ENCODE measurements around the gene DIPK2B.

DIPK2B gene, protein sequence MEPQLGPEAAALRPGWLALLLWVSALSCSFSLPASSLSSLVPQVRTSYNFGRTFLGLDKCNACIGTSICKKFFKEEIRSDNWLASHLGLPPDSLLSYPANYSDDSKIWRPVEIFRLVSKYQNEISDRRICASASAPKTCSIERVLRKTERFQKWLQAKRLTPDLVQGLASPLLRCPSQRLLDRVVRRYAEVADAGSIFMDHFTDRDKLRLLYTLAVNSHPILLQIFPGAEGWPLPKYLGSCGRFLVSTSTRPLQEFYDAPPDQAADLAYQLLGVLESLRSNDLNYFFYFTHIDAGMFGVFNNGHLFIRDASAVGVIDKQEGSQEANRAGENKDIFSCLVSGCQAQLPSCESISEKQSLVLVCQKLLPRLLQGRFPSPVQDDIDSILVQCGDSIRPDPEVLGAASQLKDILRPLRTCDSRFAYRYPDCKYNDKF

DNA sequence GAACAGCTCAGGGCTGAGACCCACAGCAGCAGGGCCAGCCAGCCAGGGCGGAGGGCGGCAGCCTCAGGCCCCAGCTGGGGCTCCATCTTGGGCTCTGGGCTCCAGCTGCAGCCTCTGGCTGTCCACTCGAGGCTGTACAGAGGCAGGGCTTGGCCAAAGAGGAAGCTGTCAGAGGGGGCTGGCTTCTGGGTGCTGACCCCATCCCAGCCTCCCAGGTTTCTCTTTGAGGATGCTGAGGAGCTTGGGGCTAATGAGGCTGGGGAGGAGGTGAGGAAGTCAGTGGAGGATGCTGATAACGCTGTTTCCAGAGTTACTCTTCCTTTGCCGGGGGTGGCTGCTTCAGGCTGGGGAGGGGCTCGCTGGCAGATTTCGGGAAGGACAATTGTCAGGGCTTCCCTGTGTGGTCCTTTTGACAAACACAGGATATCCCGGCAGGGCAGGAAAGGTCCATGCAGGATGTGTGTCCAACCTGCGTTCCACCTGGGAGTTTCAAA lies at the start of gene DIPK2B:
DIPK2B (minus strand) TSS at position 136 of the 494 bp plus-strand sequence; CDS start at position 86, 50 bp downstream.
- no peak for DNase-seq (ENCODE audit: low read depth)

DNA sequence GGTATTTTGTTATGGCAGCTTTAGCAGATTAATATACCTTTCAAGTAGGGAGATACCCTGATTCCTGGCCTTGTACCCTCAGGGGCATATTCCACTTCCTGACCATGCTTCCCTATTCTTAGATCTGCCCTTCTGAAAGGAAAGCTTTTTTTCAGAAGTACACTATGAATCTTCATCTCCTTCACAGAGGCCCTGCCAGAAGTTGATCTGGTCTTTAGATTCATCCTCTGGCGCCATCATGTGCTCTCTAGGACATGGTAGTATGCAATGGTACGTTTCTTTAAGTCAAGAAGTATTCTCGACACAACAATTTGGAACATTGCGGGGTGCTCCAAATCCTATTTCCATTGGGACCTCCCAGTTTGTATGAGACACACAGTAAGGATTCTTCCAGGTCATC lies 39.6 kb upstream of the DIPK2B start:
- DNase-seq (ENCODE audit: low read depth), result no peak

DNA sequence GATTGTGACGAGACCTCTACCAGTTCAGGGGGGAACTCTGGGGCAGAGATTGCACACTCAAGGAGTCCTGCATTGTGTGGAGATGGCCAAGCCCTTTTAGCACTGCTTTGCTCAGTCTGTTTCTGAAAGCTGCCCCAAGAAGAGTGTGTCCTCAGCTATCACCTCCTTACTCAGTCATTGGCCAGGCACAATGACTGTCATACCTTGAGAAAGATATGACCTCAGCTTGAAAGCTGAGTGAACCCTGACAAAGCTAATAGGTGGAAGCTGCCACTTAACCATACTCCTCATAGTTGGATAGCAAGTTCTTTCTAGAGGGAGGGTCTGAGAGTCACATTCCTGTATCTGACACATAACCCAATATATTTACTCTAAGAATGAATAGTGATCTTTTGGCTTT lies 37.8 kb upstream of the DIPK2B start:
- no peak for DNase-seq (ENCODE audit: low read depth)

DNA sequence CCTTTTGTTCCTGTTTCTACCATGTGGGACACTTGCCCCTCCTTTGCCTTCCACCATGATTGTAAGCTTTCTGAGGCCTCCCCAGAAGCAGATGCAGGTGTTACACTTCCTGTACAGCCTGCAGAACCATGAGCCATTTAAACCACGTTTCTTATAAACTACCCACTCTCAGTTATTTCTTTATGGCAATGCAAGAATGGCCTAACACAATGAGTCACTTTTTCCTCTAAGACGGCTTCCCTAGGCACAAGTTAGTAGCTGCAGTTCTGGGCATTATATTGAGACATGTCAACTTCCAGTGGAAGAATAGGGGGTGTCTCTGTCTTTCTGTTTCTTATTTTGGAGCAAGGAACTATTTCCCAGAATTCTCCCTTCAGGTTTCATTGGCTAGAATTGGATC lies 32.9 kb upstream of the DIPK2B start:
- DNase-seq (ENCODE audit: low read depth), result peak; percentile 13

DNA sequence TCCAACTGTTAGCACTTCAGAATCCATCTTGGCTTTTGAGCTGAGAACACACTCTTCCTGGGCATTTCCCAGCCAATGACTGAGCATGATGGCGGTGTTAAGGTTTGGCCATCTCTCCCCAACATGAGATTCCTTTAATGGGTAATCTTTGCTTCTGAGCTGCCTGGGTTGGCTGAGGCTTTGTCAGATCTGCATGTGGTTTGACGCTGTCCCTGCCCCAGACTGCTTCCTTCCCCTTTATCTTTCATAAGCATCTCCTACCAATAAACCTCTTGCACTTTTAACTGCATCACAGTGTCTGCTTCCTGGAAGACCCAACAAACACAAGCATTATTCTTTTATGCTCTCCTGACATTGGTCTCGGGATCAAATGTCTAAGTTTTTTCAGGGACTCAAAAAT lies 31.5 kb upstream of the DIPK2B start:
- no peak for DNase-seq (ENCODE audit: low read depth)

DNA sequence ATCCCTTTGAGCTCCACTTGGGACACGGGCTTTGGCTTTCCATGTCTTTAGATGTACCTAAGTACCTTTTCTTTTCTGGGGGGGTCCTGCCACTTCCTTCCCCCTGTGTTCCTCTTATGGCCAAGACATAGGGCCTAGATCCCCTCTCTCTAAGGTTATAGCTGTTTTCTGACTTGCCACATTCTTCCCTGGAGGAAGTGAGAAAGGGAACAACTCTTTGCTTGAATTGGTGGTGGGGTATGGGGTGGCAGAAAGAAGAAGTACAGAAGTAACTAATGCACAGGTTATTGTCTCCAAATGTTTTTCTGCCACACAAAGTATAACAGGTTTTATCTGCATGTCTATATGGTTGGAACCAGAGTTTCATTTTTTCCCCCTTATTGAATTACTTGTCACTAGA lies 29.7 kb upstream of the DIPK2B start:
- no peak for DNase-seq (ENCODE audit: low read depth)

DNA sequence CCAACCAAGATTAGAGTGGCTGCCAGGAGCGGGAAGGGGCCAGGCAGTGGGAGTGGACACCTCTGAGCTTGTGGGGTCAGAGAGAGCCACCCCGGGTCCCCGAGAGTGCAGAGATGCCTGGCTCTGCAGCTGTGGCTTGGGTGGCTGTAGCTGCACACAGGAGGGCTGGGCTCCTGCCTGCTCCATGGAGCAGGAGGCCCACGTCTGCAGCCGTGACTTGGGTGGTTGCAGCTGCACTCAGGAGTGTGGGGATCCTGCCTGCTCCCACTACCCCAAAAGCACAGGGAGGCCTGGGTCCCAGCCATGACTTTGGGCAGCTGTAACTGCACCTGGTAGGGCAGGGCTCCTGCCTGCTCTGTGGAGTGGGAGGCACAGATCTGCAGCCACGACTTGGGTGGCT lies 28.7 kb upstream of the DIPK2B start:
- DNase-seq (ENCODE audit: low read depth), result no peak

DNA sequence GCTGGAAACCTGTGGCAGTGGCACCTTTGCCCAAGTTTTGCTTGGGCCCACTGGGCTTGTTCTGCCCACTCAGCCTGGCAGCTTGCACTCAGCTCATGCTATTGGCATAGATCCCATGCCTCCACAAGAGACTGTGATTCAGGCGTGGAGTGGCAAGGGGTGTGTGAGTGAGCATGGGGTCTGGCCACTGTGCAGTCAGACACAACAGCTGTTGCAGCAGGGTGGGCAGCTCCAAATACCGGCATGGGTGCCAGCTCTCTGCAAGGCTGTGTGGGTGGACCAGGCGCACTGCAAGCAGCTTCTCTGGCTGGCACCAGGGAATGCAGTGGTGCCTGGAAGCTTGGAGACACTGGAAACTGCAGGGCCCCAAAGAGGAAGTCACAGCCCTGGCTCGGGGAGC lies 27.4 kb upstream of the DIPK2B start:
- DNase-seq (ENCODE audit: low read depth), result no peak

DNA sequence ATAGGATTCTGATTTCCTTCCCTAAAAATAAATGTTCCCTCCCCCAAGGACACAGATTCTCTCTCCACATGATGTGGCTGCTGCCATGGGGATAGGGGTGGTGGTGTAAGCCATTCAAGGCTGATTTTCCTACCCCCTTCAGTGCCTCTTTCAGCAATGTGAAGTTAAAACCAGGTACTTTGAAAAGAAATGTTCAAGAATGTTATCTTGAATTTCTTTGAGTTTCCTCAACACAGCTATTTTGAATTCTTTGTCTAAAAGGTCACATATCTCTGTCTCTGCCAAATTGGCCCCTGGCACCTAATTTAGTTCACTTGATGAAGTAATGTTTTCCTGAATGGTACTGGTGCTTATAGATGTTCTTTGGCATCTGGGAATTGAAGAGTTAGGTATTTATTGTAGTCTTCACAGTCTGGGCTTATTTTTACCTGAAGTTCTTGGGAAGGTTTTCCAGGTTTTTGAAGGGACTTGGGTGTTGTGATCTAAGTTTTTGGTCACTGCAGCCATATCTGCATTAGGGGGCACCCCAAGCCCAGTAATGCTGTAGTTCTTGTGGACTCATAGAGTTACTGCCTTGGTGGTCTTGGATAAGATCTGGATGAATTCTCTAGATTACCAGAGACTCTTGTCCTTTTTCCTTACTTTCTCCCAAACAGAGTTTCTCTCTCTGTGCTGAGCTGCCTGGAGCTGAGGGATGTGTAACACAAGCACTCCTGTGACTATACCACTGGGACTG lies 7.6 kb upstream of the DIPK2B start:
- no peak for DNase-seq (ENCODE audit: low read depth)

DNA sequence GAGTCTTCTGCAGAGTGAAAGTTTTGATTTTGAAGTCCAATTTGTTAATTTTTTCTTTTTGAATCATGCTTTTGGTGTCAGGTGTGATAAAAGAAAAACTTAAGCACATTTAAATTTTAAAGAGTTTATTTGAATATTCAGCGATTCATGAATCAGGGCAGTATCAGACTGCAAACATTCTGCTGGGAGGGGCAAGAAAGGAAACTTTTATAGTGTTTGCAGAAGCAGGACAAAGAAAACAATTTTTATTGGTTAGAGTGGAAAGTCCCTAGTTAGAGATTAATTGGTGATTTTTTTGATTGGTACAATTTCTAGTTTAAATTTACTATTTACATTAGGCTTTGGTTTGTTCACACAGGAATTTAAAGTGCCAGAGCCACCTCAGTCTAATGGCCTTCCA lies 1.5 kb upstream of the DIPK2B start:
- no peak for DNase-seq (ENCODE audit: low read depth)

DNA sequence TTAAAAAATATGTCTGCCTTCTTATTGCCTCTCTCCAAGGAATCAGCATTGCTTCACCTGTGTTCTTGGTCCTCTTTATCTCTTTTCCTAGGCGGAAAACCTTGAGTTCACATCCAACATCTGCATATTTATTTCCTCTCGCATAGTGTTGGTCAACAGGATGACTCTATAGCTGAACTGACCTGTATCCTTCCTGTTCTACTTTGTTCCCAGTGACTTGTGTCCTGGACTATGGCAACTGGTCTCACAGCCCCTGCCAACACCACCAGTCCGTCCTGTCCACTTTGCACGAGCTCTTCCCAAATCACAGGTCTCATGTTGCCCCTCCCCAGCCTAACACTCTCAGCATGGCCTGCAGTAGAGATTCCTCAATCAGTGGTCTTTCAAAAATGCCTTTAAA lies 2.0 kb downstream of the DIPK2B start:
- no peak for DNase-seq (ENCODE audit: low read depth)

DNA sequence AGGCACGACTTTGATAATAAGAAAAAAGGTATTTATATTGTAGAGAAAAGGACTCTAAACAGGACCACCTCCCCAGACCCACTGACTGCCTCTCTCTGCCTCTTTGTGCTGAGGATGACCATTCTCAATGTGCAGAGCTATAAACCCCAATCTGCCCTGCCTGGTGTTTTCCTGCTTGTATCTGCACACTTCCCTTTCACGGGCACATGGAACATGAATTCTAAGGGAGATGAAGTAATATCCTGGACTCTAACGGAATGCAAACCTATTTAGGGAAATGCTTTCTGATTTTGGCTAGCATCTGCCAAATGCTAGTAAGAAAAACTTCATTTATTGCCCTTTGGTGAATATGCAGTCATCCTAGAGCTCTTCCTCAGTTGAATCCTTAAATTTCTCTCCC lies 2.4 kb downstream of the DIPK2B start:
- no peak for DNase-seq (ENCODE audit: low read depth)

DNA sequence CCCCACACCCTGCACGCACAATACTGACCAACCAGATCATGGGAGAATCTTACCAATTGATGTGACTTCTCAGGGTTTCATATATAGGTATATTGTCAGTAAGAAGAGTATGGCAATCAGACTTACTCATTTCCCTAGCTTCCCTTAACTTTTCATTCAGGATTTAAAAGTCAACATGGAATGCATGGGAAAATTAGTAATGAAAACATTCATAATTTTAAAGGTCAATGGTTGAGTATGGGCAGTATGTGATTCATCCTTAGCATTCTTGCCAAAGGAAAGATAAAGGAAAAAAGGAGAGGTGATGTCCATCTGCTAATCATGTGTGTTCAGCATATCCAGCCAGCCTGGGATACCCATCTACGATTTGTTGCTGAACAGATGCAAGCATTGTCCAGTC lies 4.0 kb downstream of the DIPK2B start:
- peak; percentile 18 for DNase-seq (ENCODE audit: low read depth)

DNA sequence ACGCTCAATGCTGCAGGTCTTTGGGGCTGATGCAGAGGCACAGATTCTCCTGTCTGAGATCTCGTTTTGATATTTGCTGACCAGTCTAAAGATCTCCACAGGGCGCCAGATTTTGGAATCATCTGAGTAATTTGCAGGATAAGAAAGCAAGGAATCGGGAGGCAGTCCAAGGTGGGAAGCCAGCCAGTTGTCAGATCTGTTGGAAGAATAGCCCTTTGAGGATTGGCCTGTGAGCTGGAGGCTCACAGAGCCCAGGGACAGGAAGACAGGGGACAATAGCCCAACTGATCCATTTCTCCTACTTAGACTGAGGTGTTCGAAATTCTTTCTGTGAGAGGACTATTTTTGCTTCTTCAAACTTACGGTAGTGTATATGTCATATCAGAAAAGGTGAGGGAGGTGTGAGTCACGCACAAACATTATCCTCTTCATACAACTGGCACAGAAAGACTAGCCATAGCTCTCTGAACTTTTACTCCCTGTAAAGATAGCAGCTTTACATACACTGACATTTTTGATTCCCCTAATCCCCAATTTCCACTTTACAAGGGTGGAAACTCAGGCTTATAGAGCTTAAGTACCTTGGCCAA lies 8.8 kb downstream of the DIPK2B start:
- no peak for DNase-seq (ENCODE audit: low read depth)

DNA sequence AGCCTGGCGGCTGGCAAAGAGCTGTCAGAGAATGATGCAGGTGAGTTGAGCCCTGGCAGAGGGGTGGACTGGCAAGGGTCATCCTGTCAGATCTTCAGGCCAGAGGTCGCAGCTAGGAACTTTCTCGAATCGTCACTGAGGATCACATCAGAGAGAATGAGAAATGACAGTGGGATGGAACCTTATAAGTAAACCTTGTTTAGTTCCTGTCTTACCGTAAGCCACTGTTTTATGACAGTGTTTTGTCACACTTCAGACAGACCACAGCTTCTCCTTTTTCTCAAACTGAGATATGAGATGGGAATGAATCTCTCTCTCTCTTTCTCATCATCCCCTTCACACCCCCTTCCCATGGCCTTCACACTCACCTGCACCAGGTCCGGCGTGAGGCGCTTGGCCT lies 9.3 kb downstream of the DIPK2B start:
- no peak for DNase-seq (ENCODE audit: low read depth)

DNA sequence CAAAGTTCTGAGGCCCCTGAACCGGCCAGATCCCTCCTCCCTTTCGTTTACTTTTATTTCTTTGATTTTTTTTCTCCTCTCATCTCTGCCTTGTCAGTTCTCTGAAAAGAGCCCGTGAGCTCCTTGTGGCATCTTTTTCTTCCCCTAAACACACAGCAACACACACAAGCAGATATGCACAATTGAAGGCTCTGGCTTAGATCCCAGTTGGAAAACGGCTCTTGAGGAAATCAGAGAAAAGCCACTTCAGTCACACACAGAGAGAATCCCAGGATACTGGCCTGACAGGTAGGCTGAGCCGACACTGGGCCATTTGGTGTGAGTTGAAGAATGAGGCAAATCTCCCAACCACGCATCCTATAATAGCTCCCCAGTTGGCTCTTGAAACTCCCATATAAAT lies 12.9 kb downstream of the DIPK2B start:
- DNase-seq (ENCODE audit: low read depth), result no peak

DNA sequence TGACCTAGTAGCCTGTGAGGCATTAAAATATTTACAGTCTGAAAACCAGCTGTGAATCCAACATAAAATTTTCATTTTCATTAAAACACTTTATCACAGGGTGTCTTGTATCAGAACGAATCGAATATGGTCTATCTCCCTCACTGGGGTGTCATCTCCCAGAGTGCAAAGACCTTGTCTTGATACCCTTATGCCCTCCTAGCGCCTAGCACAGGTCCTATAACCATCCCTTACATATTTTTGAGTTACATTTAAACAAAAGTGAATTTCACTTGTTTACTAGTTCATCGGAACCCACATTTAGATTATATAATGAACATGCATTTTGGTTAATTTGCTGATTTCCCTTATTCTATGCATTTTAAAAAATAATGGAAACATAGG lies 14.0 kb downstream of the DIPK2B start:
- no peak for DNase-seq (ENCODE audit: low read depth)

DNA sequence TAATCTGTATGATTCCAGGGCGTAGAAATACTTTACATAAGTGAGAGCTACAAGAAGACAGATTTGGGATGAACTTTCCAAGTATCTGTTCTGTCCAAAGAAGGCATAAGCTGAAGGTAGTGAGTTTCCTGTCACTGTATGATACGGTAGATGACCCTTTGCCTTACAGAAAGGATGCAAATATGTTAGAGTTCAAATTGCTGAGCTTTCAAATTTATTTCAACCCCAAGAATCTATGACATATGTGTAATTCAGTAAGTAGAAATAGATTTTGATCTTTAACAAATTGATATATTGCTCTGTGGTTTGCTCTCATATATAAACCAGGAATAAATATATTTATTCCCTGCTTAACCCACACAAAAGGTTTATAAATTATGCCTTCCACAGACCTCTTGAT lies 16.5 kb downstream of the DIPK2B start:
- no peak for DNase-seq (ENCODE audit: low read depth)

DNA sequence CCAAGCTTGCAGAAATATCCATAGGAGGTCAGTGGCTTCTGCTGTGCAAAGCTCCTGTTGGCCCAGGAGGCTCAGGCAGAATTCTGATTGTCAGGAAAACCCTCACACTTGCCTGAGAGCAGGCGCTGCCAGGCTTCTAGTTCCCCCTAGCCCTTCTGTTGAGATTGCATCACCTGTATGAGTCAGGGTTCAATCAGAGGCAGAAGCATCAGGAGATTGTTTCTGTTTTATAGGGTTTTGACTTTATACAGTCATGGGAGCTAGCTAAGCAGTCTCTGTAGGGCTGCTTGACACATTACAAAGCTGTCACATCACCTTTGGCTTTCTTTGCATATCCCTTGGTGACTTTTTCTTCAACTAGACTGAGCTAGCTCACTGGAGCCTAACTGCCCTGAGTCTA lies 27.8 kb downstream of the DIPK2B start:
- no peak for DNase-seq (ENCODE audit: low read depth)

DNA sequence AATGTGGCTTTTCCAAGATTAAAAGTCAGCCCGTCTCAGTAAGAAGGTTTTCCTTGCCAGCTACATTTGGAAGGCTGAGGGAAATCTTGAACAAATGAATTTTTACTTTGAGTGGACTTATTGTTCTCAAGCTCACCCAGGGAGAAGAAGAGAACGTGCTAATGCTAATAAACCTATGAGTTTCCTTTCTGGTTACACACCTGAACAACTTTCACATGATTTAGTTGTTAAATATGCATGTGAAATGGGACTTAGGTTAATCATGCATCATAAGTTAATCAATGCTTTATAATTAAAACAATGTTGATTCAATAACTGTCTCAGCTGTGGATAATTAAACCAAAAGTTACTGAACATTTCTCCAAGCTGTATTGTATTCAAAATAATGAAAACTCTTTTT lies 33.9 kb downstream of the DIPK2B start:
- no peak for DNase-seq (ENCODE audit: low read depth)

DNA sequence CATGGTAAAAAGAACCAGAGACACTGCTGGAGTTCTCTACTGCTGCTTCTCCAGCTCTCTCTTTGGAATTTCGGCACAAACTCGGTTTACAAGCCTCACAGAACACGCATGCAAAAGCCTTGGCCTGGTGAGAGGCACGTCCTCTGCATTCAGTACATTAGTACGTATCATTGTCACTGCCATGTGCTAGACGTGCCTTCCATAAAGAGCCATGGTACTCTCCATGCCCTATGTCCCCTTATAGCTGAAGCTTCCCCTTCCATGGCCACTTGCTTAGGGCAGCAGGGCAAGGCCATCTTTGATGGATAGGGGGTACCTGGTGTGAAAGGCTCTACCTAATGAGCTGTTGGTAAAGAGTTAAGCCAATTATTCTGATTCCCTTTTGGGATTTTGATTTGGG lies 35.0 kb downstream of the DIPK2B start:
- no peak for DNase-seq (ENCODE audit: low read depth)

DNA sequence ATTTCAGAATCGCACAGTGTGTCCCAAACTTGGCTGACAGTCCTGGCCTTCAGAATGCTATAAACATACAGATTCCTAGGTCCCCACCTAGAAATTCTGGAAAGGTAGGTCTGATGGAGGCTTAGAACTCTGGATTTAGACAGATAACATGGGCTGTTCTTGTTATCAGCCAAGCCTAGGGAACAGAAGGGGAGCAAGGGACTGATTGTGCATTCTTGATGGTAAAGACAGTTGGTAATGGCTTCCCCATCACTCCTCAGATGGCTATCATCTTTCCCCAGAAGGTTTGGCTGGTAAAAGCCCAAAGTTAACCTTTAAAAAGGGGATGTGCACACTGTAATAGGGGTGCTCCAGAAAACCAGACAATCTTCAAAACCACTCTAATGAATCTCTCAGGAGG lies 35.7 kb downstream of the DIPK2B start:
- DNase-seq (ENCODE audit: low read depth), result no peak

DNA sequence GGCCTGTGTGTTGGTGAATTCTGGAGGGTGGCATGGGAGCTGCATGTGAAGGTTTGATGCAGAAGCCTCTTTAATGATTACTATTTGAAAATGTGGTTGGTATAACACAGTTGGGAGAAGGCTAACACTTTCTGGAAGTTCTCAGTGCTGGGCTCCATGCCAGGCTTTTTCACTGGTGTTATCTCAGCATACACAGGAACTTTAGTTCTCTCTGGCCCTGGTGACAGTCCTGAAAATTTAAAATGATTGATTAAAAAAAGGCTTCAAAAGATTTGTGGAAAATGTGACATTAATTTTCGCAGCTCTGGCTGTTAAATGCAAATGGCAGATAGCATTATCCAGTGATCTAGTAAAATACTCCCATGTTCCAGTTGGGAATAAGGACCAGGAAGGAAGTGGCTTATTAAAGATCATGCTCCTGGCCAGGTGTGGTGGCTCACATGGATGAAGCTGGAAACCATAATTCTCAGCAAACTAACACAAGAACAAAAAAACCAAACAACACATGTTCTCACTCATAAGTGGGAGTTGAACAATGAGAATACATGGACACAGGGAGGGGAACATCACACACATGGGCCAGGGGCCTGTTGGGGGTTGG lies 36.6 kb downstream of the DIPK2B start:
- no peak for DNase-seq (ENCODE audit: low read depth)

Data from stromal cell of bone marrow (primary cell).